Neural progenitor cell (in vitro differentiated cells): ENCODE data around the gene PROK1.

Source experiments
- CTCF ChIP-seq: fragments of 200-600 bp; sonication (generic); IDR thresholded peaks from 2 replicates; pipeline ENCODE4 v1.5.1; 2017; ENCODE audit warnings: antibody characterized with exemption, mild to moderate bottlenecking
- EZH2 ChIP-seq: fragments of 200-600 bp; sonication (generic); IDR thresholded peaks from 2 replicates; pipeline ENCODE4 v1.6.1; 2017; ENCODE audit warnings: antibody characterized with exemption, mild to moderate bottlenecking, moderate library complexity
- EZH2phosphoT487 ChIP-seq: fragments of 200-600 bp; sonication (generic); IDR thresholded peaks from 2 replicates; pipeline ENCODE4 v1.6.1; 2017; ENCODE audit warnings: antibody characterized with exemption

- TF ChIP-seq CTCF: no peak
- no peak for TF ChIP-seq EZH2
- TF ChIP-seq EZH2phosphoT487: no peak
Measured at GRCh38 chr1:110407260-110408210, 43.4 kb upstream of the PROK1 start, which contains the start of gene LAMTOR5.
